Measurements from ENCODE around the gene CA12.
"Not testable (repeated sequence)": the region's sequence is repeated elsewhere in the genome, so short reads cannot be mapped to it uniquely, and the experiment has no call there.

The CA12 gene

DNA sequence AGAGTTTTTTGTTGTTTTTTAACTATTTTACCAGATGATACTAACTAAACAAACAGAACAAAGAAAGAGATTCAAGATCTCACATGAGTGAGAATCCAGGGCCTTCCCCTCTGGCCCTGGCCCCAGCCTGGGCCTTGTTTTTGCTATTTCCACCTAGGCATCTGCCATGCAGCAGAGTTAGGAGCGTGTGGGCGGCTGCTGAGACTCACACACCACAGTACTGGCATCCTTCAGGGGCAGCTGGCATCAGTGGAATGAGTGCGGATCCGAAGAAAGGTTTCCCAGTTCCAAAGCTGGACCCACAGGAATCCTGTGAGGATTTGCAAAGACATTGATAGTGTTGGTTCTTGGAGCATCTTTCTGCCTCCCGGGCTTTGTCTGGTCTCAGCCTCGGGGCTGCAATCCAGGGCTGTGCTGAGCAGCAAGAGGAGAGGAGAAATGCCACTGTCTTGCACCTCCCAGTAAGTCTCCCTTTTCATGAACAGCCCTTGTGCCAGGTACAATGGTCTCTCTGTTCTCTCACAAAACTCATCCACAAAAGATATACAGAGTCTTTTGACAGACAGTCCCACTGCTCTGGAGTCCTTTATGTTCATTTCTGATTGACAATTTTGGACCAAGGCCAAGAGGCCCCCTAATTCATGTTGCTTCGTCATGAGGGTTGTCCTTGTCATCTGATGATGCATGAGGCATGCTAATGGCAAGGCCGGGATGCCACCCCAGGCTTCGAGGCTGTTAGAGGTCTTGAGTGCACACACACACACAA lies 57.7 kb downstream of the CA12 start:
- no peak overlapping the region for H3K4me3 ChIP-seq (replicated peaks; ENCODE audit: insufficient read depth, low read length)
- H3K27ac ChIP-seq (replicated peaks): no peak overlapping the region
- no peaks in the 10 kb centered on the region for H3K27me3 ChIP-seq (ENCODE audit: insufficient read depth, poor library complexity, severe bottlenecking)
- no peak for TF ChIP-seq SPI1 (IDR thresholded peaks at IDR 0.05; ENCODE audit: borderline replicate concordance, low read depth)
- TF ChIP-seq, protein P1, sequence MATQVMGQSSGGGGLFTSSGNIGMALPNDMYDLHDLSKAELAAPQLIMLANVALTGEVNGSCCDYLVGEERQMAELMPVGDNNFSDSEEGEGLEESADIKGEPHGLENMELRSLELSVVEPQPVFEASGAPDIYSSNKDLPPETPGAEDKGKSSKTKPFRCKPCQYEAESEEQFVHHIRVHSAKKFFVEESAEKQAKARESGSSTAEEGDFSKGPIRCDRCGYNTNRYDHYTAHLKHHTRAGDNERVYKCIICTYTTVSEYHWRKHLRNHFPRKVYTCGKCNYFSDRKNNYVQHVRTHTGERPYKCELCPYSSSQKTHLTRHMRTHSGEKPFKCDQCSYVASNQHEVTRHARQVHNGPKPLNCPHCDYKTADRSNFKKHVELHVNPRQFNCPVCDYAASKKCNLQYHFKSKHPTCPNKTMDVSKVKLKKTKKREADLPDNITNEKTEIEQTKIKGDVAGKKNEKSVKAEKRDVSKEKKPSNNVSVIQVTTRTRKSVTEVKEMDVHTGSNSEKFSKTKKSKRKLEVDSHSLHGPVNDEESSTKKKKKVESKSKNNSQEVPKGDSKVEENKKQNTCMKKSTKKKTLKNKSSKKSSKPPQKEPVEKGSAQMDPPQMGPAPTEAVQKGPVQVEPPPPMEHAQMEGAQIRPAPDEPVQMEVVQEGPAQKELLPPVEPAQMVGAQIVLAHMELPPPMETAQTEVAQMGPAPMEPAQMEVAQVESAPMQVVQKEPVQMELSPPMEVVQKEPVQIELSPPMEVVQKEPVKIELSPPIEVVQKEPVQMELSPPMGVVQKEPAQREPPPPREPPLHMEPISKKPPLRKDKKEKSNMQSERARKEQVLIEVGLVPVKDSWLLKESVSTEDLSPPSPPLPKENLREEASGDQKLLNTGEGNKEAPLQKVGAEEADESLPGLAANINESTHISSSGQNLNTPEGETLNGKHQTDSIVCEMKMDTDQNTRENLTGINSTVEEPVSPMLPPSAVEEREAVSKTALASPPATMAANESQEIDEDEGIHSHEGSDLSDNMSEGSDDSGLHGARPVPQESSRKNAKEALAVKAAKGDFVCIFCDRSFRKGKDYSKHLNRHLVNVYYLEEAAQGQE (IDR thresholded peaks at IDR 0.05; ENCODE audit: insufficient replicate concordance, low read depth): no peak
- TF ChIP-seq GABPA (IDR thresholded peaks at IDR 0.05; ENCODE audit: low read depth): no peak
- TF ChIP-seq POLR2AphosphoS5 (IDR thresholded peaks at IDR 0.05; ENCODE audit: low read depth): no peak
- TF ChIP-seq, protein P2, sequence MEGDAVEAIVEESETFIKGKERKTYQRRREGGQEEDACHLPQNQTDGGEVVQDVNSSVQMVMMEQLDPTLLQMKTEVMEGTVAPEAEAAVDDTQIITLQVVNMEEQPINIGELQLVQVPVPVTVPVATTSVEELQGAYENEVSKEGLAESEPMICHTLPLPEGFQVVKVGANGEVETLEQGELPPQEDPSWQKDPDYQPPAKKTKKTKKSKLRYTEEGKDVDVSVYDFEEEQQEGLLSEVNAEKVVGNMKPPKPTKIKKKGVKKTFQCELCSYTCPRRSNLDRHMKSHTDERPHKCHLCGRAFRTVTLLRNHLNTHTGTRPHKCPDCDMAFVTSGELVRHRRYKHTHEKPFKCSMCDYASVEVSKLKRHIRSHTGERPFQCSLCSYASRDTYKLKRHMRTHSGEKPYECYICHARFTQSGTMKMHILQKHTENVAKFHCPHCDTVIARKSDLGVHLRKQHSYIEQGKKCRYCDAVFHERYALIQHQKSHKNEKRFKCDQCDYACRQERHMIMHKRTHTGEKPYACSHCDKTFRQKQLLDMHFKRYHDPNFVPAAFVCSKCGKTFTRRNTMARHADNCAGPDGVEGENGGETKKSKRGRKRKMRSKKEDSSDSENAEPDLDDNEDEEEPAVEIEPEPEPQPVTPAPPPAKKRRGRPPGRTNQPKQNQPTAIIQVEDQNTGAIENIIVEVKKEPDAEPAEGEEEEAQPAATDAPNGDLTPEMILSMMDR (IDR thresholded peaks at IDR 0.05; ENCODE audit: insufficient read depth, low read length): no peak
- DNase-seq (ENCODE audit: low read depth in 1 of 2, low spot score in 1 of 2): no peak

DNA sequence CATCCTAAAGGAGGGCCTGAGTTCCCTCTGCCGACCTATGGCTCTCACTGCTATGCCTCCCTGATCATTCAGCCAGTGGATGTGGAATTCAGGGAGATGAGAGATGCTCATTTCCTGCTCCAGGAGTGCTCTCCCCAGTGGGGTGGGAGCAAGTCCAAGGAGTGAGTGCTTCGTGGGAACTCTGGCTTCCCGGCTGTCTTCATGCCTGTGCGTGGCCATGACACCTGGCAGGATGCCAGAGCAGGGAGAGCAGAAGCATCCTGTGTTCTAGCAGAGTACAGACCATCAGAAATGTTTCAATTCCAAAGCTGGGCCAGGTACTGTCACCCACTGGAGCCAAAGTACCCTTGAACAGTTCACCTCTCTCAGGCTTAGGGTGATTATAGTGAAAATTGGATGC lies 59.1 kb downstream of the CA12 start:
- no peak for DNase-seq (ENCODE audit: low read depth in 1 of 2, low spot score in 1 of 2)
- H3K27me3 ChIP-seq (ENCODE audit: insufficient read depth, poor library complexity, severe bottlenecking): no peaks in the 10 kb centered on the region
- no peak overlapping the region for H3K4me3 ChIP-seq (replicated peaks; ENCODE audit: insufficient read depth, low read length)
- no peak overlapping the region for H3K27ac ChIP-seq (replicated peaks)
- TF ChIP-seq SPI1 (IDR thresholded peaks at IDR 0.05; ENCODE audit: borderline replicate concordance, low read depth): no peak
- TF ChIP-seq, protein P2 (IDR thresholded peaks at IDR 0.05; ENCODE audit: insufficient read depth, low read length): no peak
- TF ChIP-seq, protein P1 (IDR thresholded peaks at IDR 0.05; ENCODE audit: insufficient replicate concordance, low read depth): no peak
- TF ChIP-seq GABPA (IDR thresholded peaks at IDR 0.05; ENCODE audit: low read depth): no peak
- TF ChIP-seq POLR2AphosphoS5 (IDR thresholded peaks at IDR 0.05; ENCODE audit: low read depth): no peak

DNA sequence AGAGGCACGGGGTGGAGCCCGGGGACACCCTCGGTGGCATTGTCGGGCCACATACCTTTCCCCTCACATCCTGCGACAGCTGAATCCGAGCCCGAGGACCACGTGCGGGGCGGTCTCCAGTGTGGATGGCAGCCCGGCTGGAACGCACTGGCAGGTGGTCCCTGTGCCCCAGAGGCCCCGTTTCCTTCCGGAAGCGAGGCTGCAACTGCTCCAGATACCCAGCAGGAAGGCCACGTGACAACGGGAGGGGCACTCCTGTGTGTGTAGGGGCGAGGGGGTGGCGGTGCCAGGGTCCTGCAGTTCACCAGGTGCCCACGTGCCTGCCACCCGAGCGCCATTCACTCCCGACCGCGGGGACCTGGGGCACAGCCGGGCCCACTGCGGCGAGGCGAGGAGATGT lies 60.2 kb downstream of the CA12 start:
- Histone ChIP-seq H3K27me3 (ENCODE audit: insufficient read depth, poor library complexity, severe bottlenecking) (no peaks in the 10 kb centered on the region), H3K27ac (replicated peaks) (no peak overlapping the region), H3K4me3 (replicated peaks; ENCODE audit: insufficient read depth, low read length) (no peak overlapping the region)
- TF ChIP-seq GABPA (IDR thresholded peaks at IDR 0.05; ENCODE audit: low read depth): no peak
- TF ChIP-seq SPI1 (IDR thresholded peaks at IDR 0.05; ENCODE audit: borderline replicate concordance, low read depth): no peak
- TF ChIP-seq, protein P2 (IDR thresholded peaks at IDR 0.05; ENCODE audit: insufficient read depth, low read length): no peak
- TF ChIP-seq, protein P1 (IDR thresholded peaks at IDR 0.05; ENCODE audit: insufficient replicate concordance, low read depth): no peak
- no peak for TF ChIP-seq POLR2AphosphoS5 (IDR thresholded peaks at IDR 0.05; ENCODE audit: low read depth)
- DNase-seq (ENCODE audit: low read depth in 1 of 2, low spot score in 1 of 2): no peak

DNA sequence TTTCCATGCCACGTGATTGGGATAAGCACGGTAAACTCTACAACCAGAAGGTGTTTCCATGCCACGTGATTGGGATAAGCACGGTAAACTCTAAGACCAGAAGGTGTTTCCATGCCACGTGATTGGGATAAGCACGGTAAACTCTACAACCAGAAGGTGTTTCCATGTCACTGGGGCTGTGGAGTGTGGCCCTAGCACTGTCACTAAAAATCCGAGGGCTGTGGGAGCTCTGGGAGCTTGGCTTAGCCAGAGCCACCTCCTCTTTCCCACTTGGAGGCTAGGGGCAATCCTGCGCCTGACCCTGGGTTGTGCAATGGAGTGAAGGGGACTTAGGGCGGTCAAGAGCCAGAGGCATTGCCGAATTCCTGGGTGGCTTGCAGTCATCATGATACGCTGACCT lies 60.7 kb downstream of the CA12 start:
- not testable (repeated sequence) for H3K27ac ChIP-seq (replicated peaks); DNase-seq (ENCODE audit: low read depth in 1 of 2, low spot score in 1 of 2); H3K4me3 ChIP-seq (replicated peaks; ENCODE audit: insufficient read depth, low read length); H3K27me3 ChIP-seq (ENCODE audit: insufficient read depth, poor library complexity, severe bottlenecking)

DNA sequence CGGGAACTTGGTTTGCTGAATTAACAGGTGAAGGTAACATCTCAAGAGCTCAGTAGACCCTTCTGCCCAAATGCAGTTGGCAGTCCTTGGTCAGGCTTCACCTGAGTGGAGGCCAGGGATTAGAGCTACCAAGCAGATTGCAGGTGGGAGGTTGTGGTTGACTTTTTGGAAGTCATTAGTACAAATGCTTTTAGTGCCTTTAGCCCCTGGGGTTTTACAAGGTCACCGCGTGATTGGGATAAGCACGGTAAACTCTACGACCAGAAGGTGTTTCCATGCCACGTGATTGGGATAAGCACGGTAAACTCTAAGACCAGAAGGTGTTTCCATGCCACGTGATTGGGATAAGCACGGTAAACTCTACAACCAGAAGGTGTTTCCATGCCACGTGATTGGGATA lies 61.2 kb downstream of the CA12 start:
- not testable (repeated sequence) for H3K27ac ChIP-seq (replicated peaks); DNase-seq (ENCODE audit: low read depth in 1 of 2, low spot score in 1 of 2); H3K27me3 ChIP-seq (ENCODE audit: insufficient read depth, poor library complexity, severe bottlenecking); H3K4me3 ChIP-seq (replicated peaks; ENCODE audit: insufficient read depth, low read length)
